ENCODE measurements around the gene EDN2.

The EDN2 gene

DNA sequence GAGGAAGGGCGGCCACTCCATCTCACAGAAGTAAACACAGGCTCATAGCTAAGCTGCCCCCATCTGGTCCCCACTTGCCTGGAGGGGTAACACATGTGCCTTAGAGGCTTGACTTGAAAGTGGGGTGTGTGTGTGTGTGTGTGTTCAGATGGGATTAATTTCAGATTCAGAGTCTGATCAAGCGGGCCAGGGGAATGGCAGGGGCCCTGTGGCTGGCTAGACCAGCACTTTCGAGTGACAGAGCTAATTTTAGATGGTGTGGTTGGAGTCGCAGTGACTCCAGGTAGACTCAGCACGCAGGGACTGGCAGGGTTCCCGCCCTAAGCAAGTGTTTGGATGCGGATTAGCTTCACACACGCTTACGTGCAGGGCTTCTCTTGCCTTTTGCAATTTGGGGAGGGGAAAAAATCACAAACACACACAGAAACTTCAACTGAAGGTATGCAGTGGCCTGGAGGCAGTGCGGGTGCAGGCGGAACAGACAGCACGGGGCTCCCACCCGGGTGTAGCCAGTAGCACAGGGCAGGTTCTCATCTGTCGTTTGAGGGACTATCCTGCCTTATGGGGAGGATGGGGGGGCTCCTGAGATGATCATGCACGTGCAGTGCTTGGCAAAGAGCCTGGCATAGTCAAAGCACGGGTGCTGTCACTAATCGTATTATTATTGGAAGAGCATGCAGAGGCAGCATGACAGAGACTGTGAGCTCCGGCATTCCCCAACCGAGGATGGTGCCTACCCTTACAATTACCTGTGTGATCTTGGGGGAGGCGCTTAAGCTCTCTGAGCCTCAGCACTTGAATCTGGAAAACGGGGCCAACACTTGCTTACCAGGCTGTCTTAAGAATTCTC is 1.3 kb downstream of the EDN2 start:
- no peak for DNase-seq (ENCODE audit: low spot score)

DNA sequence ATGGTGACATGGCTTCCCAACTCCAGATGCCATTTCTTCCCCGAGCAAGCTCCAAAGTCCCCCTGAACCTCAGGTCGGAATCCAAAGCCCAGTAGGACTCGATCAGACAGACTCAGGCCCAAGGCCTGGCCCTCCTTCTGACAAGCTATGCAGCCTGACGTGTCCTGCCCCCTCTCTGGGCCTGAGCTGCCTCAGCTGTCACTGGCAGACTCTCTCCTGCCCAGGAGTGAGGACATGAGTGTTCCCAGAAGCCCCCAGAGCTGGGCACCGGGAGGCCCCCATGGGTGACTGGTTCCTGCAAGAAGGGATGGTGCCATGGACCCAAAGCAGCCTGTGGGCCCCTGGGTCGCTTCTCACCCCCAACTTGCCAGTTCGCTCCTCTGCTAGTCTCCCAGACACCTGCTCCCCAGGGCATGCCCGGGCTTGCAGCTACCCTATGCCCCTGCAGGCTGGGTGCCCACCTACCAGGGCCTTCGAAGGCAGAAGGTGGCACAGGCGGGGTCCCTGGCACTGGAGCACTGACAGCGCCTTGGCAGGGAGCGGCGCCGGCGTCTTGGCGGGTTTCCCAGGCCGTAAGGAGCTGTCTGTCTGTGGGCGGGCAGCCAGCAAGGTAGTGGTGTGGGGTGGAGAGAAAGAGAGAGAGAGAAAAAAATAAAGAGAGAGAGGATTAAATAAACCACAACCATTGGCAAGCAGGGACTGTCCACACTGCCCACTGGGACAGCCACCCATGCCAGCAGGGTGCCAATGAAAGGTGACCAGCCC is 2.3 kb downstream of the EDN2 start:
- no peak for DNase-seq (ENCODE audit: low spot score)

DNA sequence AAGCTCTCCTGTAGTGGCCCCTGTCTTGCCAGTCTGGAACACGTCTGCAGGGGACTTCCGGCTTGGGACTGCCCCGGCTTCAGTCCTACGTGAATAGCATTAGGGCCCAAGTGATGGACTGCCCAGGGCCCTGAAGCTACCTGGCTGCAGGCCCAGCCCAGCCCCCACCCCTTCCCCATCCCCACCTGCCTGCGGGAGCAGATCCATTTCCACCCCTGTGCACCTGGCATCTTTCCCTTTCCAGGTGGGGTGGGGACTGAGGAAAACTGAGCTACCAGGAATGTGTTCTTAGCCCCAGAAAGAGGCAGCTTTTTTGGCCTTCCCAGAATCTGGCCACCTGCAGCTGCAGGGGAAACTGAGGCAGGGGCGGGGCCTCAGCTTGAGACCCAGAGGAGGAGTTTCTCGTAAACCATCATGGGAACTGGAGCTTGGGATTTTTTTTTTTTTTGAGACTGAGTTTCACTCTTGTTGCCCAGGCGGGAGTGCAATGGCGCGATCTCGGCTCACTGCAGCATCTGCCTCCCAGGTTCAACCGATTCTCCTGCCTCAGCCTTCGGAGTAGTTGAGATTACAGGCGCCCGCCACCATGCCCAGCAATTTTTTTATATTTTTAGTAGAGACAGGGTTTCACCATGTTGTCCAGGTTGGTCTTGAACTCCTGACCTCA is 3.2 kb downstream of the EDN2 start:
- no peak for DNase-seq (ENCODE audit: low spot score)

DNA sequence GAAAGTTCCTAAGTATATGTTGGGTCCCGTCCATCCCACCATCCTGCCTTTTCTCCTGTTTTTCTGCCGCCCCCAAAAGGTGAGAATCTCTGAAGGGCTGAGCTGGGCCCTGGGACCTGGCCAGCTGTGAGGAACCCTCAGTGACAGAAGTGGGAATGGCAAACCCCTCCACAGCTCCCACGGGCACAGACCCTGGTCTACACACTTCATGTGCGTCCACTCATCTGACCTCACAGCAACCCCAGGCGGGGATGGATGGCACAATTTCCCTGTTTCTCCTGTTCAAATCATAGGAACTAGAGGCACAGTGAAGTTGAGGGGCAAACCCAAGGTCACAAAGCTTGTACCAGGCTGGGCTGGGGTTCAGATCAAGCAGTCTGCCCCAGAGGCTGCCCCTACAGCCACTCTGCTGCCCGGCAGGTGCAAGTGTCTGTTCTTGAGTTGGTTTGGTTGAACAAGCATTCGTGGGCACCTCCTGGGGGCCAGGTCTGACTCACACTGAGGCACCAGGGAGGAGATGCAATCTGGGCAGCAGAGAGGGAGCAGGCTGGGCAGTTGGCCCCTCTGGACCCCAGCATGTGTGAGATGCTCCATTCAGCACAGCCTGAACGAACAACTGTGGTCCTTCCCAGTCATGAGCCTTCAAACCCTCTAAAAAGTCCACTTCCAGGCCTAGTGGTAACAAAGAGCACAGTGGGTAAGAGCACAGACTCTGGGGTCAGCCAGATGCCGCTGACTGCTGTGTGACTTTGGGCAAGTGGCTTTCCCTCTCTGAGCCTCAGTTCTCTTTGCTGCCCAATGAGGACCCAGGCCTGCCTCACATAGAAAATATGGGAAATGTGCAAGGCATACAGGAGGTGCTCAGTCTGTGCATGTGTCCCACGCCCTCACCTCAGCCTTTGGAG is 4.0 kb downstream of the EDN2 start:
- no peak for DNase-seq (ENCODE audit: low spot score)

DNA sequence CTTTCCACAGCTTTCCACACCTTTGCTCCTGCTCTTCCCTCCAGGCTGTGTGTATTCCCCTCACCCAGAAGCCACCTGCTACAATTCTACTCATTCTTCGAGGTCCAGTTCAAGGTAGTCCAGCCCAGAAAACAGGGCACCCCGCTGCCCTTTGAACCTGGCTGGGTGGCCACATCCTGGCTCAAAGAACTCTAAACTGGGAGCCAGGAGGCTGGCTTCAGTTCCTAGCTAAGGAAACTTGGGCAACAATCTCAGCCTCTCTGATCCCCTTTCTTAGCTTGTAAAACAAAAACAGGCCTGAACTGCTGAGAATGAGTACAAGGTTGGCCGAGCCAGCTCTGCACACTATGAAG is 4.7 kb downstream of the EDN2 start:
- DNase-seq (ENCODE audit: low spot score): no peak

DNA sequence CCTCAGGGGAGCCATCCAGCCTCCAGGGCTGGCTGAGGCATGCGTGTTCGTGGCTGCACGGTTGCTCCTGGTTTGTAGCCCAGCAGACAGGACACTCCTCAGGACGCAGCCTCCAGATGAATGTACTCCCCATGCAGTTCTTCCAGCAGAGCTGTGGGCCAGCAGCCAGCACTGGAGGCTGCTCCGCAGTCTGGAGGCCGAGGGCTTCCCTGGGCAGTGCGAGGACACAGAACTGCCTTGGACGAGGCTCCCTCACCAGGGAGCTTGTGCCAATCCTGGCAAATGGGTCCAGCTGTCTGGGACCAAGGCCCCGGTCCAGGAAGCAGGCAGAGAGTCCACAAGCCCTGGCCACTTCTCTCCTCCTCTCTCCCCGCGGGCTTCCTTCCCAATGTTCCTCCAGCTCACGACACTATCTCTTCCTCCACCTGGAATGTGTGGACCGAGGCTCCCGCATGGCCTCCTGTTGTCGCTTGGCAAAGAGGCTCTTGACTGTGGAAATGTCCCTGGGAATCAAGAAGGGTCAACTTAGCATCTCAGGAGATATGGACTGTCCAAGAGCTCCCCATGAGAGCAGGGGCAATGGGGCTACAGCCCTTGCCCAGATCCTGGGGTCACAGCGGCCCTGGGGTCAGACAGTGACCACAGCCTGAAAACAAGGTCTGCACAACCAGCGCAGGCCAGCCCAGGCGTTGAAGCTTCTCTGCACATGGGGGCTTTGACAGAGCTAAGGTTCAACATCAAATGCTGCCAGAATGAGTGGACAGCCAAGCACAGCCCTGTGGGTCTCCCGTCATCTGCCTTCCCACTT is 5.3 kb downstream of the EDN2 start:
- no peak for DNase-seq (ENCODE audit: low spot score)

- no peak for DNase-seq (ENCODE audit: low spot score)
Measured at GRCh38 chr1:41478118-41478748, 6.2 kb downstream of the EDN2 start.

- no peak for DNase-seq (ENCODE audit: low spot score)
Measured at GRCh38 chr1:41476807-41477361, 7.6 kb downstream of the EDN2 start.

DNA sequence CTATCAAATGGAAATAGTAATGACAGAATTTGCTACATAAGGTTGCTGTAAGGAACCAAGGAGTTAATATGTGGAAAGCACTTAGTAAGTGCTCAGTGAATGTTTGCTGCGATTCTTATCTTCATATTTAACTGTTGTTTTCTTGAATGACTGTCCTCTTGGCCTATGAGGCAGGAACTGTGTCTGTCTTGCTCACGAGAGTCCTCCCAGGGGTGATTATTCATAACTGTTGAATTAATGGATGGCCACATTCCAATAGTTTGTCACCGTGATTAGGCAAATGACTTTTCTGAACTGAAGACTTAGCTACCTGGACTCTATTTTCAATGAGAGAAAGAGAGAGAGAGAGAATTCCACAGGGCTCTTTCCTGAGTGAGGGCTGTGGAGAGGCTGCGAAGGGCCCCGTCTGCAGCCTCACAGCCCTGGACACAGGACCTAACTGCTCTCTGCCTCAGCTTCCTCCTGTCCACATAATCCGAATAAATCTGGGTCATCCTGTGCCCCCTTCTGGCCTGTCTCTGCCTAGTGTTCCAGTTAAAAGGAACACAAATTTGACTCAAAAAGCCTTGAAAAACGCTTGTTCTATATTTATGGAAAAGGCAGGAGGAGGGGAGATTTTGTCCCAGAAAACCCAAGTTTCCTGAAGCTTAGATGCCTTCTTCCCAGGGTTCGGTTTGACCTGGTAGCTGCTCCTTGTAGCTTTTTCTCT is 8.5 kb downstream of the EDN2 start:
- DNase-seq (ENCODE audit: low spot score): no peak

- no peak for DNase-seq (ENCODE audit: low spot score)
Measured at GRCh38 chr1:41475346-41475745, 9.1 kb downstream of the EDN2 start.

DNA sequence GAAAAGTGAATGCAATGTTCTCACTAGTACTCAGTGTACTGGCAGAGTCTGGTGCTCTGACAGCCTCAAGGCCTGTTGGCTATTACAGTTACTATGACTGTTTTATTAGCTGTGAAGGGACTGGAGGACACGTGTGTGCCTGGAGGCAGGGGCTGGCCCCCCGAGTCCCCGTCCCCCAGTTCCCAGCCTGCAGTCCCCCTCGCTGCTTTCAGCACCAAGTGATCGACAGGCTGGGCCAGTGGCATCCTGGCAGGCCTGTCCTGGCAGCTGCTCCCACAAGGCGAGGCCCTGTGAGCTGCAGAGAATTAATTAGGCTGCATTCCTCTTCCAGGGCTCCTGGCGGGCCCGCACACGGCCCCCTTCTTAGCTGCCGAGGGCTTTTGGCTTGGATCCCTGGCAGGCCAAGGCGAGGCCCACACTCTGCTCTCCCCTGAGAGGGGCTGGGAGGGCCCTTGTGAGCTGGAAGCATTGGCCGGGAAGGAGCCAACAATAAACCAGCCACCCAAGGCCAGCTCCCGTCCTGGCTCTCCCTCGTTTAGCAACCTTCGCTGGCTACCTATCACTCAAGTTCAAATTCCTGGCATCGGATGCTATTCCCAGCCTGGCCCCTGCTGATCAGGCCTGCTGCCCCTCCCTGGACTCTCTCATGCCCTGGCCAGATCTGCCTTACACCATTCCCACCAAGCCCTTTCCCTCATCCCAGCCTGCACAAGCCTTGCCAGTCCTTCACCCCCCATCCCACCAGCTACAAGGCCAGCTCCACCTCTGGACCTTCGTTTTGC is 9.8 kb downstream of the EDN2 start:
- DNase-seq (ENCODE audit: low spot score): no peak

DNA sequence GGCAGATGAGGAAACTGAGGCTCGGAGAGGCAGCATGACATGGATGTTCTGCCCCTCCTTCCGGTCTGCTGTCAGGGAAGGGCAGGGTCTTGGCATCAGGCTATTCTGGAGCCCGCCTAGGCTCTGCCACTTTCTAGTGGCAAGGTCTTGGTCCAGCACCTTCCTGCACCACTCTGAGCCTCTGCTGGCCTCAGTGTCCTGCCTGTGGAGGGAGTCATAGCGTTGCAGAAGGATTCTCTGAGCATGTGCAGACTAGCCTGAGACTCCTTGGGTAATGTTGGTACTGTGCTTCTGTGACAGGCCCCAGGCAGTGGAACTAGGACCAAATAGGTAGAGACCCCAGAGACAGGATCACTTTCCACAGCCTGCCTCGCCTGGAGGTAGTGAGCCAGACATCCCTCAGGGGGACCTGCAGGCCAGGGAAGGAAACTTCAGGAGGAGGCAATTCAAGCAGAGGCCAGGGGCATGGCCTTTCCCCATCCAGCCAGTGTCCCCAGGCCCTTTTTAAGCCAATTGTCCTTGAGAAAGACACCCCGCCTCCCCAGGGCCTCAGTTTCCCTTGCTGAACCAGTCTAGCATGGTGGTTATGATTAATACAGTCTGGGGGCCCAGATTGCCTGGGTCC is 10.6 kb downstream of the EDN2 start:
- DNase-seq (ENCODE audit: low spot score): no peak

DNA sequence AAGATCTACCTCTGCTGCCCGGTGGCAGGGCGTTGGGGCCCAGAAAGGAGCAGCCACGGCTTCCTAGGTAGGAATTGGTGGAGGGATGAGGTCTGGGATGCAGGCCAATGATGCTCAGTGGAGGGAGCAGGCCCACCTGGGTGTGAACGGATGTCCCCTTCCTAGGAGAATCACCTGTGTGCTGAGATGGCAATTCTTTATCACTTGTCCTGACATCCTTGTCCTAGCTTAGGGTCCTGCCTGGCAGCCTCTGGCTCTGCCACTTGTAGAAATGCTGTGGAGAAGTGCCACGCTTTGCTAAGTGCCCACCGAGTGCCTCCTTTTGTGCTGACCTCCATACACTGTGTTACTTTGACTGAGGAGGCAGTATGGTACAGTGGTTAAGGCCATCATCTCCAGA is 12.8 kb downstream of the EDN2 start:
- DNase-seq (ENCODE audit: low spot score): no peak

- DNase-seq (ENCODE audit: low spot score): no peak
Measured at GRCh38 chr1:41469706-41470105, 14.8 kb downstream of the EDN2 start.

DNA sequence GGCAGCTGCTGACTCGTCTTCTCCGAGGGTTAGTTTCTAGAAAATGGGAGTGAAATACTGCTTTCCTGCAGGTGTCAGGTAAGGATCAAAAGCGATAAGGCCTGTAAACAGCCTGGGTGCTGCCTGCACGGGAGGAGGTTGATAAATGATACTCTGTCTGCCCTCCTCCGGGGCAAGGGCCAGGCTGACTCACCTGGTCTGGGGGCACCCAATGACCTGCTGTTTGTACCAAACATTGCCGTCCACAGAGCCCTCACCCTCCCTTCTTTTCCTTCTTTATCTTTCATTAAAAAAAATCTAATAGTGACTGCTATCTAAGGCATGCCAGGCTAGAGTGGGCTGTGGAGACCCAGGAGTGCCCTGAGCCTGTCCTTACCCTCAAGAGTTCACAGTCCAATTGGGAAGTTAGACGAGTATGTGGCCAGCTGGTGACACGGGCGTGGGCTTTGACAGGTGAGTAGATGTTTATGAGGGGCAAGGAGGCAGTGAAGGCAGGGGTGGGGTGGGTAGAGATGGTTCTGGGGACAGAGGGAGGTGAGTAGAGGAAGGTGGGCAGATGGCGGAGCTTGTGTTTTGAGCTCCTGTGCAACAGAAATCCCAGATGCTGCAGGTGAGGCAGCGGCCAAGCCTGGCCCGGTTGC is 16.2 kb downstream of the EDN2 start:
- no peak for DNase-seq (ENCODE audit: low spot score)

GRCh38 chr1:41467673-41468072 is 16.8 kb downstream of the EDN2 start:
- no peak for DNase-seq (ENCODE audit: low spot score)

DNA sequence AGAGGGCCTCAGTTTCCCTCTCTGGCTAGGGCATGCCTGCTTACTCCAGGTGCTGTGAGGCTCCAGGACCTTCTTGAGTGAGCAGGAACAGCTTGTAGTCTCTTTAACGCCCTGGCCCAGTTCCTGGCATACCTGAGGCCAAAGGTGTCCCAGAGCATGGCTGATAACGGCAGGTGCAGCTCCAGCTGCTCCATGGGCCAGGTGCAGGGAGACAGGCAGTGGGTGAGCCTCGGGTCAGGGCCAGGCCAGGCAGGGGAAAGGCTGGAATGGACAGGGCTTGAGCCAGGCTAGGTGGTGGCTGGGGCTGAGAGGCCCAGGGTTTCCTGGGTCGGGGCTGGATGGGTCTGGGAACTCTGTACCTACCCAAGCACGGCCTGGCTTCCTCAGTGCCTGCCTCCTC is 18.3 kb downstream of the EDN2 start:
- DNase-seq (ENCODE audit: low spot score): no peak

- no peak for DNase-seq (ENCODE audit: low spot score)
Measured at GRCh38 chr1:41465741-41466140, 18.7 kb downstream of the EDN2 start.

Data from CD4-positive, alpha-beta T cell treated with Interleukin-15 for 4 hours (primary cell).